Thoracic aorta (tissue), 2 donors: ENCODE measurements around the gene IL3. TPM values are rescaled to one million over a fixed set of nuclear protein-coding genes. Genes with fewer than 3 reads are reported as not detected.

ENCODE experiments used
- ATAC-seq: fragments of 150-250 bp; one replicate; pipeline ENCODE4 v1.8.0; 2017; ENCODE audit warnings: low read depth; ENCODE audit not compliant: insufficient number of reproducible peaks, low FRiP score
- DNase-seq: peaks from one replicate; pipeline ENCODE4 v3.0.0-alpha.2; 2020; ENCODE audit warnings: low spot score
- H3K27ac ChIP-seq, 2 donors: fragments of 200-600 bp; sonication (generic); 1 replicate in 1 of 2; 2 replicates in 1 of 2; pipeline ENCODE4 v1.5.1; 2016; ENCODE audit warnings: mild to moderate bottlenecking in 2 of 2, moderate library complexity in 2 of 2
- H3K27me3 ChIP-seq: fragments of 200-600 bp; sonication (generic); replicated peaks from 2 replicates; pipeline ENCODE4 v1.6.0; 2016; ENCODE audit warnings: mild to moderate bottlenecking; ENCODE audit not compliant: insufficient read depth
- H3K36me3 ChIP-seq: fragments of 200-600 bp; sonication (generic); one replicate; pipeline ENCODE4 v1.5.1; 2016
- H3K4me1 ChIP-seq, 2 donors: fragments of 200-600 bp; sonication (generic); 1 replicate in 1 of 2; 2 replicates in 1 of 2; pipeline versions ENCODE4 v1.5.1 to v1.6.0; 2016; ENCODE audit warnings: low read depth in 2 of 2, mild to moderate bottlenecking in 1 of 2; ENCODE audit not compliant: control insufficient read depth in 1 of 2
- H3K4me3 ChIP-seq: fragments of 200-600 bp; sonication (generic); 2 replicates; pipeline ENCODE4 v1.5.1; 2016; ENCODE audit warnings: mild to moderate bottlenecking
- H3K9me3 ChIP-seq: fragments of 200-600 bp; sonication (generic); 2 replicates; pipeline ENCODE4 v1.5.1; 2016
- CTCF ChIP-seq: fragments of 200-600 bp; sonication (generic); IDR thresholded peaks from one replicate; pipeline ENCODE4 v1.5.1; 2019; ENCODE audit warnings: antibody characterized with exemption
- total RNA-seq, 2 donors: library from RNA; depleted of rRNA; stranded (reverse); fragments of >200 nt; gene quantifications; one replicate each; pipeline versions ENCODE4 v1.1.0 to v1.2.3, GENCODE V29; 2016

Gene IL3
- total RNA-seq, 2 donors from 2014 or later = not detected

GRCh38 chr5:132094393-132095076 lies 34.1 kb downstream of the IL3 start:
- Histone ChIP-seq H3K9me3 (no peaks in the 10 kb centered on the region), H3K36me3 (no peaks in the 10 kb centered on the region), H3K4me3 (no peak overlapping the region), H3K27ac (no peak overlapping the region), H3K27me3 (no peaks in the 10 kb centered on the region), H3K4me1 (peaks cover 0 to 9% of the 10 kb centered on the region in 2 donors)
- no peak for TF ChIP-seq CTCF
- no peak for DNase-seq
- ATAC-seq = no peak

- TF ChIP-seq CTCF = no peak
These were observed 34.6 kb downstream of the IL3 start for GRCh38 chr5:132095077-132095410.

GRCh38 chr5:132095424-132095972 lies 35.0 kb downstream of the IL3 start:
- ATAC-seq (no peak), DNase-seq (no peak)
- Histone ChIP-seq H3K4me3 (no peak overlapping the region), H3K27me3 (no peaks in the 10 kb centered on the region), H3K4me1 (peaks cover 0 to 9% of the 10 kb centered on the region in 2 donors), H3K27ac (no peak overlapping the region), H3K9me3 (no peaks in the 10 kb centered on the region), H3K36me3 (no peaks in the 10 kb centered on the region)
- TF ChIP-seq CTCF = no peak

More at GRCh38 chr5:132095077-132095410, 34.6 kb downstream of the IL3 start:
- H3K4me1 ChIP-seq = peaks cover 0 to 9% of the 10 kb centered on the region in 2 donors
- ATAC-seq (no peak), DNase-seq (no peak)
- no peaks in the 10 kb centered on the region for H3K27me3 ChIP-seq
- no peaks in the 10 kb centered on the region for H3K36me3 ChIP-seq
- no peak overlapping the region for H3K4me3 ChIP-seq
- no peaks in the 10 kb centered on the region for H3K9me3 ChIP-seq
- no peak overlapping the region for H3K27ac ChIP-seq

- no peak for ATAC-seq
- Histone ChIP-seq H3K27me3 (no peaks in the 10 kb centered on the region), H3K36me3 (no peaks in the 10 kb centered on the region), H3K4me3 (no peak overlapping the region), H3K27ac (no peak overlapping the region), H3K4me1 (peaks cover 0 to 9% of the 10 kb centered on the region in 2 donors), H3K9me3 (no peaks in the 10 kb centered on the region)
- DNase-seq = no peak
- no peak for TF ChIP-seq CTCF
These were observed 36.4 kb downstream of the IL3 start for GRCh38 chr5:132096904-132097303.

- H3K36me3 ChIP-seq = no peaks in the 10 kb centered on the region
- ATAC-seq (no peak), DNase-seq (no peak)
- no peak for TF ChIP-seq CTCF
- H3K9me3 ChIP-seq = no peaks in the 10 kb centered on the region
- no peaks in the 10 kb centered on the region for H3K27me3 ChIP-seq
- H3K27ac ChIP-seq = peak overlapping the region in 1 of 2 donors; percentile 0
- H3K4me3 ChIP-seq = no peak overlapping the region
- peaks cover 2 to 17% of the 10 kb centered on the region in 2 donors for H3K4me1 ChIP-seq
These were observed 37.7 kb downstream of the IL3 start for GRCh38 chr5:132098151-132098594.
